M059J (cell line): Measurements from ENCODE around the gene NFASC. TPM values are rescaled to one million over a fixed set of nuclear protein-coding genes. Genes with fewer than 3 reads are reported as not detected.

Experiments used
- DNase-seq: peaks from one replicate; pipeline ENCODE4 v3.0.0-alpha.2; 2012; ENCODE audit warnings: low read depth
- total RNA-seq: library from RNA; depleted of rRNA; stranded (reverse); fragments of >200 nt; shearing (Covaris generic); gene quantifications from 2 replicates; pipeline ENCODE4 v1.2.3, GENCODE V29; 2014; rRNA removed

NFASC gene
- 17.6 and 24.1 TPM in 2 replicates for total RNA-seq

DNA sequence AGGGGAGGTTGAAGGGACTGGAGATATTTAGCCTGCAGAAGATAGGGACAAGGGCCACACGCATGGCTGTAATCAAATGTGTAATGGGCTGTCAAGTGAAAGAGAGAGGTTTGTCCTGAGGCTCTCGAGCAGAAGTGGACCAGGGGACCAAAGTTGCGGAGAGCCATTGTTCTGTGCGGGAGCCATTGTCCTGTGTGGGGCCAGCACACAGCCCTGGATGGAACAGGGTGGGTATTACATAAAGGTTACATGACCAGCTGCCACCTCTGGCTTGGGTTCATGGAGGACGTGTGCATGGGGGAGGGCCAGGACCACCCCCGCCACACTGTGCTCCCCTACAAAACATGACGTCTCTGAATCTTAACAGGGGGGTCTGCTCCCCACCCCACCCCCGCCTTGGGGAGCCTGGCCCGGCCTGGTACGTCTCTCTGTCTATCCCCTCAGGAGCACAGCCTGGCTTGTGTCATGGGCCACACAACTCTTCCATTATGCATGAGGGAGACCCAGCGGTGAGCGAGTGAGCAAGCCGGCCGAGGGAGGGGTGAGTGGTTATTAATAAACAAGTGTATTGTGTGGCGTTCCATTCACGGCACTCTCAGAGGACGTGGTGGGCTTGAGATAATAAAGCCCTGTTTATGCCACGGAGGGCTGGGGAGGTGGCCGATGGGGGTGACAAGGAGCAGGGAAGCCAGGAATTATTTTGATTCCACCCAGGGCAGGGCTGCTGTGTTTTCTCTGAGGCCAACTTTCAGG is at the start of gene NFASC:
TSS of gene NFASC (plus strand) at position 703 of the 753 bp plus-strand sequence. CDS start 73,454 bp downstream, outside the sequence.
- no peak for DNase-seq

DNA sequence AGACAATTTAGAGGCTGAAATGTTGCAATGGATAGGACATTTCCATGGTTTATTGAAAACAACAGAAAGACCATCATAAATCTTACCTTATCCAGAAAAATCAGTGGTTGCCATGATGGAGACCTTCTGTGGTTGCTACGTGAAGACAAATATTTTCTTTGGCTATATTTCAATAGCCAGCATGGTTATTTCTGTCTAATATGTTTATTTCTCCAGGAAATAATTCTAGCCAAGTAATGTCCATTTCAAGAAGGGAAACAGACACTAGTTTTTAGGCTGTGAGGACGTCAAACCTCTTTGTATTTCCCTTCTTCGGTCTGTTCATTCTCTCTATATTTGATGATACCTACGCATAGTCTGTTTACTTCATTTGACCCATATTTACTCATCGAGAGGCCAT is 49.2 kb upstream of the NFASC start:
- DNase-seq, result peak; percentile 31

DNA sequence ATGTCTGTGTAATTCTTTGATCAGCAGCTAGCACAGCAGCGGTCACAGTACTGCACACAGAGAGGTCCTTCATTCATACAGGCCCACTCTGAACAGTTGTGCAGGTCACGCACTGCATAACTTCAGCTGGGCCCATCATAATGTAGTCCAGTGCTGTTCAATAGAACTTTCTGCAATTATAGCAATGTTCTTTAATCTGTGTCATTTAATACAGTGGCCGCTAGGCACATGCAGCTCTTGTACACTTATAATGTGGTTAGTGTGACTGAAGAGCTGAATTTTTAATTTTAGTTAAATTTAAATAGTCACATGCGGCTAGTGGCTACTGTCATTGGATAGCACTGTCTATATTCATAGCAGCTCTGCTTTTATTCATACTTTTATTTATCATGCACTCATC is 48.7 kb upstream of the NFASC start:
- DNase-seq, result no peak

- DNase-seq, result peak; percentile 25
Measured at GRCh38 chr1:204826970-204827369, 43.7 kb upstream of the NFASC start.

- peak; percentile 77 for DNase-seq
Measured at GRCh38 chr1:204828352-204828850, 42.3 kb upstream of the NFASC start.

DNA sequence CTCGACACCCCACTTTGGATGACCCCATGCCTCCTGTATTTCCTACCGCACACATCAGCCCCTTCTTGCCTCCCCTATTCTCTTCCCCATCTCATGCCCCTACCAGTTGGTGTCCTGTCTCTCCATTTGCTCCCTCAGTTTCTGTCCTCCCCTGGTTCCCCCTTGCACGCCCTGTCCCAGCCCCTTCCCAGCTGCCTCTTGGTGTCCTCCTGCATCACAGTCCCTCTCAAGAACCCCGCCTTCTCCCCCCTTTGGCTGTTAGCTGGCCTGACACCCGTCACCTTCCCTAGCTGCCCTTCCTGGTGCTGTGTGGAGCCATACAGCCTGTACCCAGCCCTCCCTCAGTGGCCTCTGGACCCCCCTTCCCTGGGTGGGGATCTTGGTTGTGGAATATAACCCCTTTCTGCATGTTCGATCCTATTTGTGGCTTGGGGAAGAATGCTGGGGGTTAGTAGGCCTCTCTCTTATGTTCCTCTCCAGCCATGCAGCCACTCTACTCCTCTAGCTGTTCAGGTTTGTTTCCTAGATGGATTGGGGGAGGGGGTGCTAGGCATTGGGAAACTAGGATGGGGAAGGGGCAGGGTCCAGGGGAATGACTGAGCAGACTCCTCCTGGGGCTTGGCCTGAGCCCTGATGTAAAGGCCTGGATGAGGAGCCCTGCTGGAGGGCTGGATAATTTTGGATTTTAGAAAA is 41.4 kb upstream of the NFASC start:
- no peak for DNase-seq

GRCh38 chr1:204830747-204831146 is 39.9 kb upstream of the NFASC start:
- no peak for DNase-seq

- DNase-seq, result no peak
Measured at GRCh38 chr1:204831186-204831585, 39.5 kb upstream of the NFASC start.

- no peak for DNase-seq
Measured at GRCh38 chr1:204834336-204834735, 36.3 kb upstream of the NFASC start.

DNA sequence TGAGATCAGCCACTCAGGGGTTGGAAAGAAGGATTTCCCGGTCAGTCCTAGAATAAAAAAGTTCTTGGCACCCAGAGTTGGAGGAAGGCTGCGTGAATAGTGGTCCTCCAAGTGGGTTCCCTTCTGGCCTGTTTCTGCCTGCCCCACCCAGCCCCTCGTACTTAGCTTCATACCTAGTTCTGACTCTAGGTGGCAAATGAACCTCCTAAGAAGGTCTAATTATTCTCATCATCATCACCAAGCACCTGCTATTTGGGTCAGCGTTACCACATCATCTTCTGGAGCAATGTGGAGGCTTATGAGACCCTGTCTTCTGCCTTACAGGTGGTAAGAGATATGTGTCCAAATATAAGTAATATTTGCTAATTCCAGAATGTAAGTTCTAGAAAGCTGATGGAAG is 35.9 kb upstream of the NFASC start:
- no peak for DNase-seq

DNA sequence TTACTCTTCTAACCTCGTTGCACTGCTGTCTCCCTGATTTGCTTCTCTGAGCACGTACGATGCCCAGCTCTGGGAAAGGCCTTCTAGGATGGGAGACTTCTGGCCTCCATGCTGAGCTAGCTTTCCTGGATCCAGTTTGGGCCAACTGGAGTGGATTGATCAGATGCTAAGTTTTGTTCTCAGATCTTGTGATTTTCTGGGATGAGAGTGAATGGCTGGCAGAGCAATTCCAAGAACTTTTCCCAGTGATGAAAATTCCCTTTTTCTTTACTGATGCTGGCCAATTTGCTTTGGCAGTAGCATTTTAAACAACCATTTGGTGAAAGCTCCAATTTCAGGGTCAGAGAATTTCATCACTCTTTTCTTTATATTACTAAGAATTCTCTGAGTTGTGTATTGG is 34.9 kb upstream of the NFASC start:
- DNase-seq, result no peak

DNA sequence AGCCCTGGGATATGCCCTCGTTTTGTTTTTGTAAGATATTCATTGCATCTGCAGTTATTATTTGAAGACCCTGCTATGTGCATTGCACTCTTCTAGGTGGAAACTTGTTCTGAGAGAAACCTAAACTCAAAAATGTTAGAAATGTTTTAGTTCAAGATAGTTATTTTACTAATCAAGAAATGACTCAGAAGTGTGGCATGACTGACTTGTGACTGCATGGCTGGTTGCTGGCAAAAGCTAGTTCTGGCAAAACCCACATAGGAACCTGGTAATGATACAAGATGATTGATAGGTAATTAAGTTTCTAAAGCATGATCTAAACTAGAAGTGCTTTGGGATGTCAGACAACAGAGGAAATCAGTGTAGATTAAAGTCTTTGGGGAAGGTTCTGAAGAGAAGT is 33.8 kb upstream of the NFASC start:
- peak; percentile 53 for DNase-seq

DNA sequence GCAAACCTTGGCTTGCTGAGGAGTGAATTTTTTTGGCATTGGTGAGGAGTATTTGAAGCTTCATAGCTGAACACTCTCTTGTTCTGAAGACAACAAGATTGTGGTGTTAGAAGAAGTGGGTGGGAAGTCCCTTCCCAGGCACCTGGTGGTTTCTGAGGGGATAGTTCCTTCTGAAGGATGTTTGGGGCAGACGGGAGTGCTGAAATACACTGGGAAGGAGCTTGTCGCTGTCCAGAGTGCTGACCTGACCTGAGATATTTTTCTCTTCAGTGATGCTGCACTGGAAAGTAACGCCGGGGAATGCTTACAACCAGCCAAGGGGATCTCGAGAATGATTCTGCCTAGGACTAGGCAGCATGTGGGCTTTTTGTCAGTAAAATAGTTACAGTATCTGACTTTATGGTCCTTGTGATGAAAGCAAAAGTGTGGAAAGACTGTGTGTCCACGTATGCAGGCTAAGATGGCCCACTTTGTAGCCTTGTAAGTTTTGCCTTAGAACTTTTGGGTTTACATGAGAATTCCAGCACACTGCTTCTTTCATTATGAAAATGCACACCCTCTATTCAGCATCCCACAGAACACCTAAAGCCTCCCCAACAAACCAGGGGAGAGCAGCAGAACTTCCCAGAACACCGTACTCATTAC is 33.1 kb upstream of the NFASC start:
- peak; percentile 44 for DNase-seq

DNA sequence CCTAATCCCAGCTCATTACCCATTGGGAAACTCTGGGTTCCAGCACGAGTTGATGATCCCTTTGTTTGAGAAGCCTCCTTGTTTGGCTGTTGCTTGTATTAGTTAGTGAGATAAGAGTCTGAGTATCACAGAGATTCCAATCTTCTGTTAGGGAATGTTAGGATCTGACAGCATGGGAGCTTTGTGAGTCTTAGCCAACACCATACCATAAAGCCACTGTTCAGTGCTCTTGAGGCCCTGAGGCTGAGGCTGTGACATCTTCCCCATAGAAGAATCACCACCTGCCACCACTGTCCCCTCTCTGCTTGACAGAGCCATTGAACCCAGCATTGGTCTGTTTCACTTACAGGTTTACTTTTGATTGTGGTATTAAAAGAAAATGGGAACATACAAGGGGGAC is 29.3 kb upstream of the NFASC start:
- no peak for DNase-seq

GRCh38 chr1:204841798-204842197 is 28.9 kb upstream of the NFASC start:
- no peak for DNase-seq

DNA sequence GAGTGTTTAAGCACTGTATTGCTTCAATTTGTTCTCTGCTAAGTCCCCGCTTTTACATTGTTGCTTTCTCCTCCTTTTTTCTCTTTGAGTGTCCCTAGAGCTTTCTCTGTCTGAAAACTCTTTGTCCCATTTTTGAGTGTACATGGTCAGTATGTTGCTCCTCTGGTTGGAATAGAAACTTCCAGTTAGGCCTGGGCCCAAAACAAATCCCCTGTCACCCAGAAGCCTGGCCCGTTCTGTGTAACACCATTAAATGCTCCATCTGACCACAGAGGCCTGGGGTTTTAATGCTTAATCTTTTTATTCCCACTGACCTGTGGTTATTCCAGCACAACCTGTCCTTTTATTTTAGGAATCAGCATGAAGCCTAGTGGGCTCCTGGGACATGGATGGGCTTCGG is 28.3 kb upstream of the NFASC start:
- no peak for DNase-seq

DNA sequence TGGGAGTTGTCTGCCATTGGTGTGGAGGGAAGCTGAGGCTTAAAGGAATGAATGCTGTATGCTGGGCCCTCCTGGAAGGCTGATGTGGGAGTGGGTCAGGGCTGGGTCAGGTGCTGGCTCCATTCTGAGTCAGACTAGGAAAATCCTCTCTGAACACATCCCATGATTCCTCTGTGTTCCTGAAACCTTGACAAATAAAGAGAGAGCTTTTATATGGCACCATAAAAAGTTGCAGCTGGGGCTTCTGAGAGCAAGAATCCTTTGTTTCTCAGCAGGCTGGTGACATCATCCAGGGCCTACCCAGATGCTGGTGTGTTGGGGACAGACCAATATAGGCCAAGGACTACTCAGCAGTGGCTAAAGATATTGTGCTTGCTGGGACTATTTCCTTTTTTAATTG is 27.8 kb upstream of the NFASC start:
- DNase-seq, result peak; percentile 39

DNA sequence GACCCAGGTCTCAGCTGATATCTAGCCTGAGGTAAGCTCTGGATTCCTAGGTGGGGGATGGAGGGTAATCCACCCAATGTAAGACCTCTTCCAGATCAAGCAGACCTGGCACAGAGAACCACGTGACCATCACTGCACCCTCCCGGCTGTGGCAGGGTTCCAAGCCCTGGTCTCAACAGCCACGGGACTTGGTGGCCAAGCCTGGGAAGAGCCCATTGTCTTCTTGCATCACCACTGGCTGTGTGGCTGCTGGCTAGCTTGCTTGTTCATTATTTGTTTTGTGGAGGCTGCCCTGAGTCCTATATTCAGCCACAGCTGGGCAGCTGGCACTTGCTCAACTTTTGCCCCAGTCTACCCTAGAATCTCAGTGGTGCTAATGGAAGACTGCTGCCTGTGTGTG is 24.1 kb upstream of the NFASC start:
- DNase-seq, result no peak

DNA sequence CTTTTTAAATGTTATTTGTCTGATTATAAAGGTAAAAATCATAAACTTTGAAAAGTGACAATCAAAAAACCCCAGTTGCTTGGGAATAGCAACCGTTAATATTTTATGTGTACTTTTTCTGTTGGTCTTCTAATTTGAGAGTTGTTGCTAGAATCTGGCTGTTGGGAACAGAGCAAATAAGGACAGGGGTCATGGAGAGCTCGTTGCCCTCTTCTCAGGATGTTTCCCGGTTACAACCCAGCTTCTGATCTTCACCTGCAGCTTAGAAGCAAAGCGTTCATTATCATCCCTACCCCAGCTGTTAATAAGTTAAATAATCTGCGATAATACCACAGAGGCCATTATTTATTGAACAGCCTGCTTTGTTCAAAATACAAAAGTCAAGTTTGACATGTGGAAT is 22.1 kb upstream of the NFASC start:
- DNase-seq, result no peak

DNA sequence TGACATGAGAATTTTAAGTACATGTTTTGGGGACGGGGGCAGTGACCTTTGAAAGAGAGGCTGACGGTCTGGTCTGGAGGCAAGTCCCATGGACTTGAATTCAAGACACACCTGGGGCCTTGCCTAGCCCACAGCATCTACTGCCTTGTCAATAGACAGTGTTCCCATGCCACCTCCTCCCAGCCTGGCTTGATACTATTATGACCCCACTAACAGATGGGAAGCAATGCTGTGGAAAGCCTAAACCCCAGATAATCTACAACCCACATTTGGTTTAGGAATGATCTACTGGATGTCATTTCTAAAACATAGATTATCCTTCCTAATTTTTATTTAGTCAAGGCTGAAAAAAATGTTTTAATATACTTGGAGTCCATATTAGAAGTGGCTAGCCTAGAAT is 17.8 kb upstream of the NFASC start:
- no peak for DNase-seq

GRCh38 chr1:204853436-204853835 is 17.2 kb upstream of the NFASC start:
- DNase-seq, result no peak

GRCh38 chr1:204854286-204854685 is 16.4 kb upstream of the NFASC start:
- no peak for DNase-seq

DNA sequence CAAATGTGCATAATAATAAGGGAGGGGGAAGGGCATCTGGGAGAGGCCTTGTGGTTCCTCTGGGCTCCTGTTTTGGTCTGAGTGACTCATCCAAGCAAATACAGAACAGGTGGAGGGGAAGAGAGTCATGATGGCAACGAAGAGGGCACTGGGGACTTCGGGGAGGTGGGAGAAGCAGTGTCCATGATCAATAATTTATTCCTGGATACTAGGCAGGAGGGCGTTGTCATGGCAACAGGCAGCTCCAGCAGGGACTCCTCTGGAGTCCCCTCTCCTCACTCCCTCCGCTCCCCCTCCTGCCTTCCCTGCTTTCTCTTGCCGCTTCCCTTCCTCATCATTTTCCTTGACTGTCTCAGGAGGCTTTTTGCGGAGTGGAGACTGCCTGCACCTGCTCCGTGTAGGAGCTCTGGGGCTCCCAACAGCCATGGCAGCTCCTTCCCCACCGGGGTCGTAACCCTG is 12.3 kb upstream of the NFASC start:
- DNase-seq, result peak; percentile 35
